Sigmoid colon (tissue), 7 donors: ENCODE results near the gene SCN10A. TPM values are rescaled to one million over a fixed set of nuclear protein-coding genes. Genes with fewer than 3 reads are reported as not detected.

Experiments used
- DNase-seq: peaks from one replicate; pipeline ENCODE4 v3.0.0-alpha.2; 2019
- H3K27ac ChIP-seq, 4 donors: fragments of 200-600 bp; sonication (generic); one replicate each; pipeline ENCODE4 v1.5.1; 2016 to 2019; ENCODE audit warnings: mild to moderate bottlenecking in 1 of 4
- H3K27me3 ChIP-seq, 3 donors: fragments of 200-600 bp; sonication (generic); one replicate each; pipeline ENCODE4 v1.5.1; 2019; ENCODE audit warnings: mild to moderate bottlenecking in 1 of 3
- H3K36me3 ChIP-seq, 4 donors: fragments of 200-600 bp; sonication (generic); one replicate each; pipeline ENCODE4 v1.5.1; 2016 to 2019
- H3K4me1 ChIP-seq, 4 donors: fragments of 200-600 bp; sonication (generic); one replicate each; pipeline ENCODE4 v1.5.1; 2017 to 2019
- H3K4me3 ChIP-seq, 4 donors: fragments of 200-600 bp; sonication (generic); one replicate each; pipeline ENCODE4 v1.5.1; 2017 to 2019; ENCODE audit warnings: mild to moderate bottlenecking in 2 of 4, moderate library complexity in 1 of 4
- H3K9me3 ChIP-seq, 4 donors: fragments of 200-600 bp in 3 of 4; sonication (generic) in 3 of 4; one replicate each; pipeline versions ENCODE4 v1.5.1 to v1.6.1; 2013 to 2019
- CTCF ChIP-seq, 4 experiments: fragments of 450-650 bp in 3 of 4; fragments of 200-600 bp in 1 of 4; IDR thresholded peaks; one replicate each; pipeline ENCODE4 v1.5.1; 2016 to 2019; ENCODE audit warnings: antibody characterized with exemption in 4 of 4, mild to moderate bottlenecking in 3 of 4, moderate library complexity in 2 of 4
- EP300 ChIP-seq, 4 donors: sonication (generic); formaldehyde crosslinking; IDR thresholded peaks; one replicate each; pipeline ENCODE4 v1.6.1; 2017; ENCODE audit warnings: antibody characterized with exemption in 4 of 4
- POLR2A ChIP-seq, 2 donors: fragments of 450-650 bp; IDR thresholded peaks; one replicate each; pipeline ENCODE4 v1.6.1; 2016; ENCODE audit warnings: antibody characterized with exemption in 2 of 2, mild to moderate bottlenecking in 2 of 2, moderate library complexity in 2 of 2
- POLR2AphosphoS5 ChIP-seq, 4 donors: sonication (generic); formaldehyde crosslinking; IDR thresholded peaks; one replicate each; pipeline ENCODE4 v1.6.1; 2017; ENCODE audit warnings: antibody characterized with exemption in 4 of 4
- WGBS, 2 donors: extraction: QIAGEN DNeasy Blood & Tissue Kit; methylation state at CpG; one replicate each; pipeline ENCODE4 v1.1.7; 2013; 5-methylcytosine and 5-hydroxymethylcytosine counted together
- intact Hi-C: fragments of 100-400 bp; cut with DNase I; formaldehyde crosslinking; loops from one replicate; pipeline ENCODE4 v1.15.1; 2023
- polyA plus RNA-seq, 3 donors: library from polyadenylated mRNA; stranded (reverse); fragments of 200-250 nt; gene quantifications; one replicate each; pipeline ENCODE4 v1.2.3, GENCODE V29; 2013
- total RNA-seq, 4 donors: library from RNA; depleted of rRNA; stranded (reverse); fragments of >200 nt; gene quantifications; one replicate each; pipeline ENCODE4 v1.1.0, GENCODE V29; 2016
- donor health status: healthy with polysubstance abuse.
- donor health status: Bipolar disorder and iron deficiency.
- donor health status: healthy.

The SCN10A gene
- total and polyA plus RNA-seq, 7 donors: not detected

- H3K36me3 ChIP-seq: no peaks in the 10 kb centered on the region
- no peak for TF ChIP-seq EP300 (IDR thresholded peaks at IDR 0.05)
- no peak for TF ChIP-seq POLR2AphosphoS5 (IDR thresholded peaks at IDR 0.05)
- no peak for TF ChIP-seq POLR2A (IDR thresholded peaks at IDR 0.05)
- H3K9me3 ChIP-seq: no peaks in the 10 kb centered on the region
- WGBS, 2 donors: 88 to 95% methylated on average over 1 of the region's 1 CpG
- H3K4me1 ChIP-seq: peaks cover 0 to 19% (median 14%) of the 10 kb centered on the region in 4 donors
- DNase-seq: no peak
- H3K27me3 ChIP-seq: peaks cover 6 to 55% (median 24%) of the 10 kb centered on the region in 3 donors
- intact Hi-C loops: loop anchor here (10.0 kb wide), 1 partner anchor 158 kb away; the partner anchor contains the start of gene EXOG
- H3K4me3 ChIP-seq: no peak overlapping the region
- H3K27ac ChIP-seq: no peak overlapping the region
Observed at GRCh38 chr3:38652934-38653333, 163.1 kb downstream of the SCN10A start.

- intact Hi-C loops: loop anchor here (1.0 to 10.0 kb wide), 2 partner anchors 130 to 156 kb away; partner anchors contain the start of gene EXOG
Observed at GRCh38 chr3:38651153-38651789, 164.7 kb downstream of the SCN10A start.

GRCh38 chr3:38650248-38650951 is 165.6 kb downstream of the SCN10A start:
- intact Hi-C loops: loop anchor here (10.0 kb wide), 1 partner anchor 156 kb away; the partner anchor contains the start of gene EXOG
- peak; percentile 50 for DNase-seq
- no peak for TF ChIP-seq POLR2AphosphoS5 (IDR thresholded peaks at IDR 0.05)
- no peak for TF ChIP-seq POLR2A (IDR thresholded peaks at IDR 0.05)
- TF ChIP-seq EP300 (IDR thresholded peaks at IDR 0.05): no peak
- no peak for TF ChIP-seq CTCF (IDR thresholded peaks at IDR 0.05)
- peaks cover 0 to 19% (median 14%) of the 10 kb centered on the region in 4 donors for H3K4me1 ChIP-seq
- WGBS, 2 donors: 61 to 78% methylated on average over 14 of the region's 14 CpGs
- no peak overlapping the region for H3K27ac ChIP-seq
- peaks cover 6 to 29% (median 21%) of the 10 kb centered on the region in 3 donors for H3K27me3 ChIP-seq
- peak overlapping the region in 1 of 4 donors; percentile 52 for H3K4me3 ChIP-seq
- H3K9me3 ChIP-seq: no peaks in the 10 kb centered on the region
- no peaks in the 10 kb centered on the region for H3K36me3 ChIP-seq

More at GRCh38 chr3:38651153-38651789, 164.7 kb downstream of the SCN10A start:
- no peaks in the 10 kb centered on the region for H3K9me3 ChIP-seq
- no peak overlapping the region for H3K4me3 ChIP-seq
- no peaks in the 10 kb centered on the region for H3K36me3 ChIP-seq
- WGBS, 2 donors: 13 to 19% methylated on average over 19 of the region's 19 CpGs
- H3K27me3 ChIP-seq: peaks cover 6 to 38% (median 26%) of the 10 kb centered on the region in 3 donors
- H3K4me1 ChIP-seq: peaks cover 0 to 19% (median 14%) of the 10 kb centered on the region in 4 donors
- DNase-seq: peak; percentile 77
- no peak overlapping the region for H3K27ac ChIP-seq
- TF ChIP-seq EP300 (IDR thresholded peaks at IDR 0.05) (no peak), POLR2A (IDR thresholded peaks at IDR 0.05) (no peak), CTCF (IDR thresholded peaks at IDR 0.05) (peak; percentile 84 to 98 (median 90)), POLR2AphosphoS5 (IDR thresholded peaks at IDR 0.05) (no peak)

GRCh38 chr3:38649500-38650247 is 166.3 kb downstream of the SCN10A start, which contains the start of gene SCN5A:
TSS of gene SCN5A (minus strand) at chr3:38649687. CDS start at chr3:38633307, 16,380 bp downstream.
- intact Hi-C loops: loop anchor here (10.0 kb wide), 1 partner anchor 155 kb away; the partner anchor contains the start of gene EXOG
- WGBS, 2 donors: 1 to 2% methylated on average over 76 of the region's 76 CpGs

More at GRCh38 chr3:38649500-38650247, 166.3 kb downstream of the SCN10A start, which contains the start of gene SCN5A:
- peaks cover 6 to 23% (median 21%) of the 10 kb centered on the region in 3 donors for H3K27me3 ChIP-seq
- no peaks in the 10 kb centered on the region for H3K9me3 ChIP-seq
- DNase-seq: peak; percentile 63
- no peaks in the 10 kb centered on the region for H3K36me3 ChIP-seq
- peaks cover 0 to 19% (median 14%) of the 10 kb centered on the region in 4 donors for H3K4me1 ChIP-seq
- no peak within 1 kb of the TSS for H3K27ac ChIP-seq
- H3K4me3 ChIP-seq: peak within 1 kb of the TSS; percentile 29 to 60 (median 48)
- no peak for TF ChIP-seq POLR2AphosphoS5 (IDR thresholded peaks at IDR 0.05)
- TF ChIP-seq POLR2A (IDR thresholded peaks at IDR 0.05): no peak
- TF ChIP-seq EP300 (IDR thresholded peaks at IDR 0.05): no peak
- TF ChIP-seq CTCF (IDR thresholded peaks at IDR 0.05): no peak
